SIG-M5 (cell line): ENCODE data around the gene SUGCT.
"Not testable (repeated sequence)": the region's sequence is repeated elsewhere in the genome, so short reads cannot be mapped to it uniquely, and the experiment has no call there.

Source experiments
- DNase-seq: peaks from one replicate; lab custom pipeline; 2025; lab: John Stamatoyannopoulos, UW

The SUGCT gene

GRCh38 chr7:40200791-40201190 is 66.0 kb downstream of the SUGCT start:
- DNase-seq = no peak

- DNase-seq = no peak
Measured at GRCh38 chr7:40202851-40203250, 68.0 kb downstream of the SUGCT start.

GRCh38 chr7:40204581-40204980 is 69.8 kb downstream of the SUGCT start:
- no peak for DNase-seq

GRCh38 chr7:40205992-40206391 is 71.2 kb downstream of the SUGCT start:
- no peak for DNase-seq

GRCh38 chr7:40211276-40212003 is 76.6 kb downstream of the SUGCT start:
- no peak for DNase-seq

GRCh38 chr7:40213291-40213690 is 78.5 kb downstream of the SUGCT start:
- DNase-seq = no peak

- DNase-seq = no peak
Measured at GRCh38 chr7:40213856-40214255, 79.1 kb downstream of the SUGCT start.

- not testable (repeated sequence) for DNase-seq
Measured at GRCh38 chr7:40218612-40219011, 83.8 kb downstream of the SUGCT start.

- DNase-seq = no peak
Measured at GRCh38 chr7:40219917-40220316, 85.1 kb downstream of the SUGCT start.

GRCh38 chr7:40220421-40220911 is 85.7 kb downstream of the SUGCT start:
- DNase-seq = no peak

- no peak for DNase-seq
Measured at GRCh38 chr7:40221836-40222235, 87.0 kb downstream of the SUGCT start.

- DNase-seq = no peak
Measured at GRCh38 chr7:40223451-40224127, 88.8 kb downstream of the SUGCT start.

GRCh38 chr7:40230101-40230500 is 95.3 kb downstream of the SUGCT start:
- no peak for DNase-seq

GRCh38 chr7:40231796-40232195 is 97.0 kb downstream of the SUGCT start:
- no peak for DNase-seq

GRCh38 chr7:40232242-40232893 is 97.6 kb downstream of the SUGCT start:
- DNase-seq = no peak

GRCh38 chr7:40234046-40234445 is 99.2 kb downstream of the SUGCT start:
- no peak for DNase-seq

GRCh38 chr7:40234666-40235065 is 99.9 kb downstream of the SUGCT start:
- no peak for DNase-seq

GRCh38 chr7:40237731-40238130 is 102.9 kb downstream of the SUGCT start:
- no peak for DNase-seq

GRCh38 chr7:40239755-40240303 is 105.0 kb downstream of the SUGCT start:
- no peak for DNase-seq

GRCh38 chr7:40243076-40243475 is 108.3 kb downstream of the SUGCT start:
- DNase-seq = no peak

- DNase-seq = no peak
Measured at GRCh38 chr7:40244226-40244625, 109.4 kb downstream of the SUGCT start.

GRCh38 chr7:40248681-40249080 is 113.9 kb downstream of the SUGCT start:
- no peak for DNase-seq

GRCh38 chr7:40253444-40253843 is 118.6 kb downstream of the SUGCT start:
- DNase-seq = not testable (repeated sequence)
